NCI-H524 (cell line): ENCODE measurements around the gene SMC1B.
"Not testable (repeated sequence)": the region's sequence is repeated elsewhere in the genome, so short reads cannot be mapped to it uniquely, and the experiment has no call there.

ENCODE experiments used
- DNase-seq, 2 experiments: peaks; one replicate each; lab custom pipeline; 2025; lab: John Stamatoyannopoulos, UW

The SMC1B gene

DNA sequence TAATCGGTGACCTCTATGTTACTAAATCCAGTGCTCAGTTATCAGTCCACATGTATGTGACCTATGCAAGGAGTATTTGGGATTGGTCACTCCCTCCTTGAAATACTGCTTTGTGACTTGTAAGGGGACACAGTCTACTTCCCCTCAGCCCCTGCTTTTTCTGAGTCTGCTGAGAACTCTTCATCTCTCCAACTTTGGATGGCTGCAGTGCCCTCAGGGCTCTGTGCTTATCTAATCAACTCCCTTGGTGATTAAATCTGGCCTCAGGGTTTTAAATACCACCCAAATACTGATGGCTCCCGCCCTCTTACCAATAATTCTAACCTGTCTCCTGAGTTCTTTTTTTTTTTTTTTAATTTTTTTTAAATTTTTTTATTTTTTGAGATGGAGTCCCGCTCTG is 63.5 kb downstream of the SMC1B start:
- no peak for DNase-seq

- no peak for DNase-seq
These were observed 69.1 kb downstream of the SMC1B start for GRCh38 chr22:45344334-45344733.

DNA sequence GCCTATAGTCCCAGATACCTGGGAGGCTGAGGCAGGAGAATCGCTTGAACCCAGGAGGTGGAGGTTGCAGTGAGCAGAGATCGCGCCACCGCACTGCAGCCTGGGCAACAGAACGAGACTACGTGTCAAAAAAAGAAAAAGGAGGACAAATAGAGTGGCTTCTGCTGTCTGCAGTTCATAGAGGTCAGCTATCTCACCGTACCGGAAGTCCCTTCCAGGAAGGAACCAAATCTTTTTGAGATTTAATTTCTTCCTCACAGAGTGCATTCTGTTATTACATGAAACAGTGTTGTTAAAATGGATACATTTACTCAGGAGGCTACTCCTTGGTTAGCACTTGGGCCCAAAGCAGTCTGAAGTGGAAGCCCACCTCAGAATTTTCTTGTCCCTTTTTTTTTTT is 70.3 kb downstream of the SMC1B start:
- no peak for DNase-seq

DNA sequence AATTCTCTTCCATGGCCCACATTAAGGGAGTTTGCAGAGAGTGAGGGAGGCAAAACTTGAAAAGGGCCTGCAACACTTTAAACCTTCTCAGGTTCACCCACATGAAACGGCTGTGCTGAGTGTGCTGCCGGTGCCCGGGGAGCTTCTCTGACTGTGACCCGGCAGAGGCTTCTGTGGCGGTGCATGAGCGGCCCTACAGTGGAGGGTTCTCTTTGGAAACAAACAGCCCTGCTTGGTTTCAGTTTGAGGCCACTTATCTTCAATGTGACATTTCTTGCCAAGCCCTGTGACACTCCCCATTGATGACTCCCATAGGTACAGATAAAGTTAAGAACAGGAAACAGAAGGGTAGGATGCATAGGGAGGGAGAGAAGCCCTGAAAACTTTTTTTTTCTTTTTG is 71.9 kb downstream of the SMC1B start:
- no peak for DNase-seq

- DNase-seq: no peak
These were observed 73.1 kb downstream of the SMC1B start for GRCh38 chr22:45340323-45340722.

GRCh38 chr22:45338795-45339194 is 74.6 kb downstream of the SMC1B start:
- no peak for DNase-seq

- DNase-seq: no peak
These were observed 75.9 kb downstream of the SMC1B start for GRCh38 chr22:45337536-45337935.

- no peak for DNase-seq
These were observed 76.4 kb downstream of the SMC1B start for GRCh38 chr22:45336971-45337431.

- no peak for DNase-seq
These were observed 77.4 kb downstream of the SMC1B start for GRCh38 chr22:45335854-45336522.

DNA sequence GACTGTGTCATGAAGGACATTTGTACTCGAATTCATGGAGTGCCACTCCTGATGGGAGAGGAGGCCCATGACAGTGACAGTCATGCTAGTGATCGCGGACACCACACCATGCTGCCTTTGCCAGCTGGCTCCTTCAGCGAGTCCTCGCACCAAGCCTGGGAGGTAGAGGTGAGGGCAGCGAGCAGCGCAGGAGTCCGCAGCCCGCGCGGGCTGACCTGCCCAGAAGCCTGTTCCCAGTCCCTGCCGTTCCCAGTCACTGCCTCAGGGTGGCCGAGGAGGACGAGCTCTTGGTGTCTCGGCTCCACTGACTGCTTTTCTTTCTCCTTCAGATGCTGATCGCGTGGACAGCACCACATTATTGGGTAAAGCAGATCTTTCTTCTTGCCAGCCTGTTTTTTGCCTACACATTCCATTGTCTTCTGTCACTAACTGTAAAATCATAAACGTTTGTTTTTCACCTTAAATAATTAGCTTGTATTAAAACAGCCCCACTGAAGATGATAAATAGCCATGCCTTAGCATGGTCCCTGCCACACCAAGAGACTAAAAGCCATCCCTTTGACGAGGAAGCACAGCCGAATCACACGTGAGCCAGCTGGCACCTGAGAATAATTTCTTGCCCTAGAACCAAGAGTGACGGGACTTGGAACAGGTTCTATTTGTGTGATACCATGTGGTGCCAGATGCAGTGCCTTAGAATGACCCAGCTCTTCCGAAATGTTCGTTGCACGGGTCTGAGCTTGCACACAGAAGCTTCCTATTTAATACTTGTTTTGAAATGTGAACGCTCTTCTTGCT is 78.2 kb downstream of the SMC1B start:
- DNase-seq: no peak

DNA sequence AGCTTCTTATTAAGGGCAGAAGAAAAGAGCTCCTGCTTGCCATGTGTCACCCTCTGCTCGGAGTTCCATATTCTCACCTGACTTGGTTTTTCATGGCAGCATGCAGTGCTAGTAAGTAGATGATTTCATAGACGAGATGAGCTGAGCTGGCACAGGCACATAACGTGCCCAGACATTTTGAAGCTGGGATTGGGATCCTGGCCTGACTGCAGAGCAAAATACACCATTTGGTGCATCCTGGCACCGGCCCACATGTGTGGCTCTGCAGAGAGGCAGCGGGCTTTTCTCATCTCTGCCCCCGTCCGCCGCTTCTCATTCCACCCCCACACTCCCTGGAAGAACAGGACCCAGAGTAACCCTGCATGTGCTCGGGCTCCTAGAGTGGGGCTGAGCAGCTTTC is 78.9 kb downstream of the SMC1B start:
- no peak for DNase-seq

DNA sequence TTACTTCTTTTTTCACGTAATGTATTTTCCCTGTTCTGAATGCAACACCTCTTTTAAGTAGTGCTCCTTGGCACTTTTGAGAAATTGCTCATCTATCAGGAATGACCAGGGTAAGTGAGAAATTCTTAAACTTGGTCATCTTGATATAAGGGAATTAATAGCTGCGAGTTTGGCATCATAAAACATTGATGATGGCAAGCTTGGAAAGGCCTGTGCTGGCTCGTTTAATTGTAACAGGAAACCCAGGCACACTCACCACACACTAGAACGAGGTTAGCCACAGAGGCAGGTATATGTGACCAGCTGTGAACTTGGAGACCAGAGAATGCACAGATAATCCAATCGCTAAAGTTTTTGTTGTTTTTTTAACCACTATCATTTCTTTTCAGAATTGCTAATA is 79.3 kb downstream of the SMC1B start:
- no peak for DNase-seq

DNA sequence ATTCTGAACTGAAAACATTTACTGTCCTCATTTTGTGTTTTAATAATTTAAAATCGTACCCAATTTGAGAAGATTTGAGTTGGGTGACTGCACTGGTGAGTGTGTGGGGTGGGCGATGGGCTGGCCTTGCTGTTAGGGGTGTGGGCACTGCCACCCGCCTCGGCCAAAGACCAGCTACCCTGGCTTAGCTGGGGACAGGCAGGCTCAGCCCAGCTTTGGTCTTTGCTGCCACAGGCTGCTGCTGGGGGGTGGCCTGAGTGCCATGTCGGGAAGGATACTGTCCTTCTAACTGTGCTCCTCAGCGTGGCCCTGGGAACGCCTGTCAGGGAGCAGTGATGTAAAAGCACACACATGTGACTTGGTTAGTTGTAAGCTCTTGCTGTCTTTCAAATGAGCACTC is 81.4 kb downstream of the SMC1B start:
- DNase-seq: no peak

DNA sequence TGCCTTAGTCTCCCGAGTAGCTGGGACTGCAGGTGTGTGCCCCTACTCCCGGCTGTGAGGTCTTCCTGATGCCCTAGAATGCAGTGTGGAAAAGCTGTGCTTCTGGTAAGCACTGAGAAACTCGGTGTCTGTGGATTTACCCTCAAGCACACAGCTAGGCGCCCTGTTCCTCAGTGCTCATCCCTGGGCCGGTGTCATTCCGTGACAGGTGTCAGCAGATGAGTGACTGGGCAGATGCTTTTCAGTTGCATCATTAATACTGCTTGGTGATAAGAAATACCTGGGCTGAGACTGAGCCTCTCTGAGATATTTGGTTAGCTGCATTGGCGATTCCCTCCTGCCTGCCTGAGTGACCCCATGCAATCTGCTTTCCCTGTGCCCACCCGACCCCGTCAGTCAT is 81.9 kb downstream of the SMC1B start:
- no peak for DNase-seq

- DNase-seq: no peak
These were observed 82.9 kb downstream of the SMC1B start for GRCh38 chr22:45330548-45330947.

DNA sequence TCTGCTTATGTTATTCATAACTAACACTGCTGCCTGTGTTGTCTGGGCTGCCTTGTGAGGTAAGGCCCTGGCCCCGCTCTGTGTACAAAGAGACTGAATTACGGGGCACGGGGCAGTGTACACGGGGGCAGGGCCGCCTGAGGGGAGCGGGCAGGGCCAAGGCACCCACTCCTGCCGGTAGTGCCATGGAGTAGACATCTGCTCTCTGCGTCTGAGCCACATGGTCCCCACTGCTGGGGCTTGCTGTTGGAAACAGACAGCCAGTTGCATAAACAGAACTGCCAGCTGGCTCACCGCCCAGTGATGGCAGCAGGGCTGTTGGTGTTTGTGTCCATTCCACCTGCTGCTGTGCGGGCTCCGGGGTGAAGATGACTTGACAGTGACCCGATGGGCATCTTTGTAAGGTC is 83.9 kb downstream of the SMC1B start:
- DNase-seq: peak; percentile 94 to 98

DNA sequence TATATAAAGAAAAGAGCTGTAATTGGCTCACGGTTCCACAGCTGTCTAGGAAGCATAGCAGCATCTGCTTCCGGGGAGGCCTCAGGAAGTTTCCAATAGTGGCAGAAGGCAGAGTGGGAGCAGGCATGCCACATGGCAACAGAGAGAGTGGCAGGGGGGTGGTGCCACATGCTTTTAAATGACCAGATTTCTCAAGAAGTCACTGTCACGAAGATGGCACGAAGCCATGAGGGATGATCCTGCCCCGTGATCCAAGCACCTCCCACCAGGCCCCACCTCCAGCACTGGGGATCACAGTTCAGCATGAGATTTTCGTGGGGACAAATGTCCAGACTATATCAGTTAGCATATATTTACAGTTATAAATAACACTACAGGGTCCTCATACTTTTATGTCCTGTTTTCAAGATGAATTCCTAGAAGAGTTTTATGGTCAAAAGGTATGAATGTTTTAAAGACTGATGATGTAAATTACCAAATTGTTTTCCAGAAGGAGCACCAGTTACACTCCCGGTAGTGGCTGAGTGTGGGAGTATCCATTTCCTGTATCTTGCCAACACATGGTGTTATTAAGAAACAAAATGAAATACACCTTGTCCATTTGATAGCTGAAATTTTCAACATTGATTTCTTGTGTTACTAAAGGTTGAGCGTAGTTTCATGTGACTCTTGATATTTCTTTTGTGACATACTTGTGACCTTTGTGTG is 84.4 kb downstream of the SMC1B start:
- DNase-seq: peak; percentile 98

DNA sequence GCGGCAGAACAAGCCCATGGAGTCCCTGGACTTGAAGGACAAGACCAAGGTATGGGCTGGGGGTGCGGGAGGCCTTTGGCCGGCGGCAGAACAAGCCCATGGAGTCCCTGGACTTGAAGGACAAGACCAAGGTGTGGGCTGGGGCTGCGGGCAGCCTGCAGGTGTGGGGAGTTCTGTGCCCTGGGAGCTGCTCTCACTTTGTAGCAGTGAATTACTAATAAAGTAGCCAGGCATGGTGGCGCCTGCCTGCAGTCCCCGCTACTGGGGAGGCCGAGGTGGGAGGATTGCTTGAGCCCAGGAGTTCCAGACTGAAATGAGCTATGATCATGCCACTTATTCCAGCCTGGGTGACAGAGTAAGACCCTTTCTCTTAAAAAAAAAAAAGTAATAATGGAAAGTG is 85.1 kb downstream of the SMC1B start:
- DNase-seq: not testable (repeated sequence)

DNA sequence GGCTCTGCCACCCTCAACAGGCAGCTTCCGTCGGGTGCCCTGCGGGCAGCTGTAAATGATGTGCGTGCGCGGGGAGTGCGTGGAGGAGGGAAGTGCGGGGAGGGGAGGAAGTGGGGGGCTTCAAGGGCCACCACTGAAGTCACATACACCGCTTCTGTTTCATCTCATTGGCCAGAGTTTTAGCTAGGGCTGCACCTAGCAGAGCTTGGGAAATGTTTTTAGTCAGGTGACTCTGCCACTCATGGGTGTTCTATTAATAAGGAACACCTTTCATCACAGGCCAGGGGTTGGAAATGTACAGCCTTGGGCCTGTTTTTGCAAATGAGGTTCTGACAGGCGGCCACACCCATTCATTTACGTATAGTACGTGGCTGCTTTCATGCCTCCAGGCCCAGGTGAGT is 89.1 kb downstream of the SMC1B start:
- no peak for DNase-seq

DNA sequence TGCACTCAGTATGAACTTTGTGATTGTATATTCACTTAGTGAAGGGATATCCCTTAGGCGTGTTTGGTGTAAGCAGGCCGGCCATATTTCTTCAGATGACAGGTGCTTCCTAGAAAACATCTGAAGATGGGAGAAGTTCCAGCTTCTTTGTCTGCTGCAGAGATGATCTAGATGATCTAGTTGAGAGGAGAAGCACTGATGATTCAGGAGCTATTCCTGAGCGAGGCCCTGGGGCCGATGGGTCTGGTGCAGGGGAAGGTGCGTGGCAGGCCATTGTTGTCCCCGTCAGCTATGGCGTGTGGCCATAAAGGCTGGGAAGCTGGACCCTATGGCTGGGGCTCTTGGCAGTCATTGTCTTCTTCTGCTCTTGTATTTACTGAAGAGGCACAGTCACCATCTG is 89.7 kb downstream of the SMC1B start:
- DNase-seq: no peak

- DNase-seq: no peak
These were observed 90.4 kb downstream of the SMC1B start for GRCh38 chr22:45322873-45323525.

DNA sequence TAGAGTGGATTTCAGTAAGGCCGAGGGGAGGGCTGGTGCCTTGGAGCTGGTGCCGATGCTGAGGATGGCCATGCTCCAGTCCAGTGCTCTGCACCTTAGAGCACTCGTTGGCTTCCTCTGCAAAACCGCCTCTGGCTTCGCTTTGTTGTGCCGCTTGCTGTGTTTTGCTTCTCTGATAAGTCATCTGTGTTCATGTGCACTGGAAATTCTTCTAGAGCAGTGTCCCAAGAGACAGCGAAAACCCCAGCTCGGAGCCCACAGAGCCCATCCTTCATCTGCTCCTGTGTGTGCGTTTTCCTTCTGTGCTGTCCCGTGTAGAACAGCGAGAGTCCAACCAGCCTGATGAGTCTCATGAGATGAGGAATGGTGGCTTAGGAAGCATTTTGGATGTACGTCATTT is 91.6 kb downstream of the SMC1B start:
- no peak for DNase-seq
